IPS-18c (cell line): ENCODE results near the gene ACTN2.

Experiments
- H3K4me3 ChIP-seq: 2 replicates; pipeline ENCODE4 v1.7.0; 2013; ENCODE audit warnings: low read depth, mild to moderate bottlenecking, low read length, moderate library complexity; ENCODE audit not compliant: insufficient read depth
- H3K9me3 ChIP-seq: one replicate; pipeline ENCODE4 v1.6.1; 2013; ENCODE audit warnings: mild to moderate bottlenecking, low read length, moderate library complexity; ENCODE audit not compliant: control insufficient read depth, insufficient read depth

The ACTN2 gene

GRCh38 chr1:236686815-236687160 lies 489 bp downstream of the ACTN2 start:
- Histone ChIP-seq H3K4me3 (peak overlapping the region; percentile 55), H3K9me3 (no peaks in the 10 kb centered on the region)

- H3K4me3 ChIP-seq, result 0 out of 2 replicates have a peak overlapping the region, but pooled peaks have one; percentile 55
- no peaks in the 10 kb centered on the region for H3K9me3 ChIP-seq
Observed at GRCh38 chr1:236687273-236687672, 974 bp downstream of the ACTN2 start.

- H3K9me3 ChIP-seq, result no peaks in the 10 kb centered on the region
- no peak overlapping the region for H3K4me3 ChIP-seq
Observed at GRCh38 chr1:236688705-236689104, 2.4 kb downstream of the ACTN2 start.

GRCh38 chr1:236689713-236690569 lies 3.6 kb downstream of the ACTN2 start:
- Histone ChIP-seq H3K9me3 (no peaks in the 10 kb centered on the region), H3K4me3 (no peak overlapping the region)

- no peak overlapping the region for H3K4me3 ChIP-seq
Observed at GRCh38 chr1:236691348-236691747, 5.0 kb downstream of the ACTN2 start.

GRCh38 chr1:236692128-236692527 lies 5.8 kb downstream of the ACTN2 start:
- Histone ChIP-seq H3K4me3 (no peak overlapping the region), H3K9me3 (no peaks in the 10 kb centered on the region)

More at GRCh38 chr1:236691348-236691747, 5.0 kb downstream of the ACTN2 start:
- no peaks in the 10 kb centered on the region for H3K9me3 ChIP-seq

- no peaks in the 10 kb centered on the region for H3K9me3 ChIP-seq
- no peak overlapping the region for H3K4me3 ChIP-seq
Observed at GRCh38 chr1:236692742-236693141, 6.4 kb downstream of the ACTN2 start.

- Histone ChIP-seq H3K4me3 (no peak overlapping the region), H3K9me3 (no peaks in the 10 kb centered on the region)
Observed at GRCh38 chr1:236699366-236699765, 13.1 kb downstream of the ACTN2 start.

GRCh38 chr1:236700903-236701302 lies 14.6 kb downstream of the ACTN2 start:
- H3K4me3 ChIP-seq, result no peak overlapping the region
- H3K9me3 ChIP-seq, result no peaks in the 10 kb centered on the region

- Histone ChIP-seq H3K9me3 (no peaks in the 10 kb centered on the region), H3K4me3 (no peak overlapping the region)
Observed at GRCh38 chr1:236701782-236702181, 15.5 kb downstream of the ACTN2 start.

- H3K9me3 ChIP-seq, result no peaks in the 10 kb centered on the region
- H3K4me3 ChIP-seq, result no peak overlapping the region
Observed at GRCh38 chr1:236702791-236703394, 16.6 kb downstream of the ACTN2 start.

- Histone ChIP-seq H3K4me3 (no peak overlapping the region), H3K9me3 (no peaks in the 10 kb centered on the region)
Observed at GRCh38 chr1:236705771-236706170, 19.5 kb downstream of the ACTN2 start.

- Histone ChIP-seq H3K4me3 (no peak overlapping the region), H3K9me3 (no peaks in the 10 kb centered on the region)
Observed at GRCh38 chr1:236706183-236706582, 19.9 kb downstream of the ACTN2 start.

- H3K9me3 ChIP-seq, result no peaks in the 10 kb centered on the region
- no peak overlapping the region for H3K4me3 ChIP-seq
Observed at GRCh38 chr1:236710328-236710892, 24.1 kb downstream of the ACTN2 start.

- no peak overlapping the region for H3K4me3 ChIP-seq
Observed at GRCh38 chr1:236716160-236716559, 29.9 kb downstream of the ACTN2 start.

GRCh38 chr1:236717811-236718210 lies 31.5 kb downstream of the ACTN2 start:
- H3K4me3 ChIP-seq, result no peak overlapping the region
- H3K9me3 ChIP-seq, result no peaks in the 10 kb centered on the region

More at GRCh38 chr1:236716160-236716559, 29.9 kb downstream of the ACTN2 start:
- no peaks in the 10 kb centered on the region for H3K9me3 ChIP-seq

GRCh38 chr1:236718328-236718727 lies 32.0 kb downstream of the ACTN2 start:
- Histone ChIP-seq H3K4me3 (no peak overlapping the region), H3K9me3 (no peaks in the 10 kb centered on the region)

- H3K4me3 ChIP-seq, result no peak overlapping the region
Observed at GRCh38 chr1:236720206-236720605, 33.9 kb downstream of the ACTN2 start.

More at GRCh38 chr1:236720206-236720605, 33.9 kb downstream of the ACTN2 start:
- no peaks in the 10 kb centered on the region for H3K9me3 ChIP-seq
